Muscle of leg (tissue), 11 donors: ENCODE measurements around the gene DDX1. TPM values are rescaled to one million over a fixed set of nuclear protein-coding genes. Genes with fewer than 3 reads are reported as not detected.

Experiments used
- DNase-seq: peaks from one replicate; pipeline ENCODE4 v3.0.0; 2013
- H3K27ac ChIP-seq: one replicate; pipeline ENCODE4 v1.5.1; 2013; ENCODE audit warnings: mild to moderate bottlenecking, low read length, control low read depth
- H3K27me3 ChIP-seq: one replicate; pipeline ENCODE4 v1.6.1; 2013; ENCODE audit warnings: low read length; ENCODE audit not compliant: control insufficient read depth, insufficient read depth
- H3K36me3 ChIP-seq: one replicate; pipeline ENCODE4 v1.6.1; 2013; ENCODE audit warnings: low read length; ENCODE audit not compliant: control insufficient read depth, insufficient read depth
- H3K4me1 ChIP-seq: one replicate; pipeline ENCODE4 v1.6.1; 2013; ENCODE audit warnings: low read length; ENCODE audit not compliant: control insufficient read depth, insufficient read depth
- H3K4me3 ChIP-seq: one replicate; pipeline ENCODE4 v1.5.1; 2013; ENCODE audit warnings: low read length, control low read depth
- H3K9me3 ChIP-seq: replicated peaks from 2 replicates; pipeline ENCODE4 v1.6.1; 2013; ENCODE audit warnings: low read depth, low read length; ENCODE audit not compliant: control insufficient read depth
- WGBS: methylation state at CpG from one replicate; pipeline ENCODE4 v1.1.5; 2013; ENCODE audit warnings: missing lambda C conversion rate; ENCODE audit not compliant: insufficient coverage; 5-methylcytosine and 5-hydroxymethylcytosine counted together
- polyA plus RNA-seq, 8 donors: library from polyadenylated mRNA; unstranded; fragments of 120-200 nt; gene quantifications; one replicate each; pipeline versions ENCODE4 v1.2.1 to v1.2.3, GENCODE V29; 2013; ENCODE audit warnings: inconsistent platforms in 1 of 8, low replicate concordance in 1 of 8; ENCODE audit not compliant: insufficient read length in 8 of 8, insufficient read depth in 1 of 8
- total RNA-seq: library from RNA; stranded (reverse); fragments of 120-200 nt; gene quantifications from one replicate; pipeline ENCODE4 v1.2.4, GENCODE V29; 2013

DDX1 gene
- total and polyA plus RNA-seq, 9 donors: 72.3 to 101 (median 94.5) TPM

DNA sequence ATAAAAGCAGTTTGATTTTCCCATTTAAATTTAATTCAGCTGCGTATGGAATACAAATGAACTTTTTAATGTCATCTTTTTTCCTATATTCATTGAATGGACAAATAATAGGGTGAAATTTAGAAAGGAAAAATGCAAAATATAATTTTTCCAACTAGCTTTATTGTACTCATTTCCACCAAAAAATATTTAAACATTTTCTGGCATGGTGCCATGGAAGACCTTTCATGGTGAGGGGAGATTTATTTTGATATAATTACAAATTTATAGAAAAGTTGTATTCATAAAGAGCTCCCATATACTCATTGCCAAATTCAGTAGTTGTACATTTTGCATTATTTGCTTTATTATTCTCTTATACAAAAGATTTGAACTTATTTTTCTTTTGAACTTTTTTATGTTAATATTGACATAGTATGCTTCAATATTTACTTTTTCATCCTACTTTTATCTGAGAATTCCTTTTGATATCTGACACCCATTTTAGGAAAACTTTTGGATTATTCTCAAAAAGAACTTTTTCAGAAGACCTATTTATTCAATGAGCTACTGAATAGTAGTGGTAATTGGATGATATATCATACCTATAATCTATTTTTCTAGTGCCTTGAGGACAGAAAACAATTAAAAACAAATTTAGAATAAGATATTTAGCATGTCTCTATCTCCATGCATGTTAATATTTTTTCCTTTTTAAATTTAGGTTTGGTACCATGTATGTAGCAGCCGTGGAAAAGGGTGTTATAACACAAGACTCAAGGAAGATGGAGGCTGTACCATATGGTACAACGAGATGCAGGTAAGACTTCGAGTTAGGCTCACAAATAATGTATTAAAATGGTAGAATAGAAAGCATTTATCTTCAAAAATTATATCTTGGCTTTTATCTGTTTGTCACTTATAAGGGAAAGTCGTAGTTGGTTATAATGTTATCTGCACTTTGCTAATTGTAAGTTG lies 37.5 kb downstream of the DDX1 start:
- WGBS: no CpG with 5 or more reads among the region's 5 CpGs
- no peak overlapping the region for H3K27ac ChIP-seq
- no peaks in the 10 kb centered on the region for H3K9me3 ChIP-seq
- H3K27me3 ChIP-seq: no peaks in the 10 kb centered on the region
- no peak for DNase-seq
- no peak overlapping the region for H3K4me3 ChIP-seq
- H3K4me1 ChIP-seq: peaks cover 3% of the 10 kb centered on the region
- H3K36me3 ChIP-seq: peaks cover 37% of the 10 kb centered on the region

DNA sequence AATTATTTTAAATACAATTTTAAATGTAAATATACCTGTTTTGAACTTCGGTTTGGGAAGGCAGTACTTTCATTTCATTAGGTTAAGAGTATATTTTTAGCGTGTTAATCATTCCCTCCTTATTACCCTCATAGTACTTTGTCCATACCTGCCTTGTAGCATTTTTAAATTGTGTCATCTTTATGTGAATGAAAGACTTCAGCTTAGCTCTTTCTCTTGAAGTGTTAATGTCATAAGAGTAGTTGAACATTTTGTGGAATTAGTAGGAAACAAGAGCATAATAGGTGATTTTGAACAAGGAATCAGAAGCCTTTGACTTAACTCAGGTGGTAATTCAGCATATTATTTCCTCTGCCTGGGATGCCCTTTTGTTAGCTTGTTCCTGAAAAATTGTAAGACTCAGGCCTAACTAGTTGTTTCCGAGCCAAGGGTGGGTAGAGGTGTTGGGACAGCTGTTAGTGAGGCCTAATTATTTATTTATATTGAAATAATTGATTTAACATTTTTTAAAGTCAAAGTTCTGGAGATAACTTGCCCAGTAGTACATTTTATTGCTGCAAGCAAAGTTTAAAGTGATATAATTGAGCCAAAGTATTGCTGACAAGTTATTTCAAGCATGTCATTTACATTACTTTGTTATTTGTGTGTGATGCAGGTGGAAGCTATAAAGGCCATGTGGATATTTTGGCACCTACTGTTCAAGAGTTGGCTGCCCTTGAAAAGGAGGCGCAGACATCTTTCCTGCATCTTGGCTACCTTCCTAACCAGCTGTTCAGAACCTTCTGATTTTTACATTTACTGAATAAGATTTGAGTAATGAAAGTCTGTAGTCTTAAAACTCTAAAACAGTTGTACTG lies 38.7 kb downstream of the DDX1 start:
- no CpG with 5 or more reads among the region's 4 CpGs for WGBS
- peak; percentile 97 for DNase-seq
- Histone ChIP-seq H3K27ac (no peak overlapping the region), H3K4me1 (peaks cover 3% of the 10 kb centered on the region), H3K9me3 (no peaks in the 10 kb centered on the region), H3K27me3 (no peaks in the 10 kb centered on the region), H3K4me3 (no peak overlapping the region), H3K36me3 (peaks cover 37% of the 10 kb centered on the region)

DNA sequence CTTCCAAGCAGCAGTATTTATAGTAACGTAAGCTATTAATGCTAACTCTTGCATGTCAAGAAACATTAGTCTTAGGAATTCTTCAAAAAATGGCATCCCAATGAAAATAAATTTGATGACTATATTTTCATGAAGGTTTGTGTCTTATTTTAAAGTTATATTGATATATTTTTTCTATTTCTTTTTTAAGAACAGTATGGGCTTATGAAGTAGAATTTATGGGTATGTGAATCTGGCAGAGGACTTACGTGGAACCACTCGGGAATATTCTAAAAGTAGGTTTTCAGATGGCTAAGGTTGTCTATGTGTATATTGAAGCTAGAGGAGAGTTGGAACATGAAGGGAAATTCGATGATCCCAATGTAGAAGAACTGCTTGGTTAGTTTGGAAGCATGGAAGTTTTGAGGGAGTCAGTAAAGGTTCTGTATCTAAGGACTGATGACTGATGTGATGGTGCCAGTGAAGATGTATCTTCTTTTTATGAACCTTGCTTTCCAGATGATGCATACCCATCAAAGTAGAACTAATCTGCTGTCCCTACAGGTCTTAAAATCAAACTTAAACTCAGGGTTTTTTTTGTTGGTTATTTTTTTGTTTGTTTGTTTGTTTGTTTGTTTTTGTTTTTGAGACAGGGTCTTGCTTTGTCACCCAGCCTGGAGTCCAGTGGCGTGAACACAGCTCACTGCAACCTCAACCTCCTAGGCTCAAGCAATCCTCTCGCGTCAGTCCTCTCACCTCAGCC lies 39.5 kb downstream of the DDX1 start:
- WGBS: 27% methylated on average over 2 of the region's 7 CpGs
- no peak for DNase-seq
- Histone ChIP-seq H3K27ac (no peak overlapping the region), H3K27me3 (no peaks in the 10 kb centered on the region), H3K9me3 (no peaks in the 10 kb centered on the region), H3K4me3 (no peak overlapping the region), H3K4me1 (peaks cover 3% of the 10 kb centered on the region), H3K36me3 (peaks cover 43% of the 10 kb centered on the region)

DNA sequence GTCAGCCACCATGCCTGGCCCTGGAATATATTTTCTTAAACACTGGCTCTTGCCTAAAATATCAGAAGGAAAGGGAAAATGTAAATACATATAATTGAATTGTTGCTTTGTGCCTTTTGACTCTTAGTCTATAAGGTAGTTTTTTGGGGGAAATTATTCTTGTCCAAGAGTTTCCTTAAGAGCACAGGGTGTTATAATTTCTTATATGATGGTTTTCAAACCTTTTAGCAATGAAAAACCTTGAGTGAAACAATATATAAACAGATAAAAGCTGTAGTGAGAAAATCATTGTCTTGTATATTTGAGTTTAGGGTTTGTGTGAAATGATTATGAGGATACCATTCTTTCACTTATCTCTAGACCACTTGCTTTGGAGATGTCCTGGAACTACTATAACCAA lies 40.2 kb downstream of the DDX1 start:
- Histone ChIP-seq H3K27ac (no peak overlapping the region), H3K4me3 (no peak overlapping the region), H3K36me3 (peaks cover 39% of the 10 kb centered on the region), H3K27me3 (no peaks in the 10 kb centered on the region), H3K9me3 (no peaks in the 10 kb centered on the region), H3K4me1 (peaks cover 3% of the 10 kb centered on the region)
- no peak for DNase-seq

DNA sequence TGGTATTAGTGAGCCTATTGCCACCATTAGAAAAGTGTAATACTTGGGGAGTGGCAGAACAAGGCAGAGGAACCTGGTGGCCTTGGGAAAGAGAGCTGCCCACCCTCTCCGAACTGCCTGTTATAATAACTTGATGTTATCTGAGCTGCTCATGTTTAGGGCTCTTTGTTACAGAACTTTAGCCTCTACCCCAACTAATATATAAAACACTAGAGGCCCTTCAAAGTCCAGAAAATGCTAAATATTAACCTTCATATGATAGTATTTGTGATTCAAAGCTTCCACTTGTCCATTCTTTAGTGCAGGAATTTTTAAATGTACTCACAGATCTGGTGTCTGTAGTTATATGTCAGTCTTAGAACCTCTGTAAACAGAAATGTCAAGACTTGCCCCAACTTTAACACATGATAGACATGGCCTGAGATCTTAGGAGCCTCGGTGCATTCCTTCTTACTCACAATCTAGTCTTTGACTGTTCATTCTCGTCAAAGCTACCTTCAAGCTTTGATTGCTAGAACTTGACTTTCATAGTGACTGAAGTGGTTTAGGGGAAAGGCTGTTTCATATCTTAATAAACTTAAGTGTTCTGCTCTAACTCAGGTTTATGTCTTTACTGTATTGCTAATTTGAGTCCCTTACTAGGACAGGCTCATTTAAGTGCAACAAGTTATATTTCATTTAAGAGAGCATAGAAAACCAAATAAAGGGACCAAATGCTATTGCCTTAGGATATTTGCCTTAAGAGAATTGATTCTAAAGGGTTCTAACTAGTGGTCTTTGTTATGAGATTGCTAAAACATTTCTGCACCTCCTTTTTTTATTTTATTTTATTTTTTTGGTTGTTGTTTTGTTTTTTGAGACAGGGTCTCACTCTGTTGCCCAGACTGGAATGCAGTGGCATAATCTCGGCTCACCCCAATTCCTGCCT lies 41.6 kb downstream of the DDX1 start:
- no peak overlapping the region for H3K27ac ChIP-seq
- H3K4me3 ChIP-seq: no peak overlapping the region
- H3K9me3 ChIP-seq: no peaks in the 10 kb centered on the region
- peaks cover 36% of the 10 kb centered on the region for H3K36me3 ChIP-seq
- DNase-seq: no peak
- H3K4me1 ChIP-seq: peaks cover 6% of the 10 kb centered on the region
- WGBS: no CpG with 5 or more reads among the region's 4 CpGs
- H3K27me3 ChIP-seq: no peaks in the 10 kb centered on the region

DNA sequence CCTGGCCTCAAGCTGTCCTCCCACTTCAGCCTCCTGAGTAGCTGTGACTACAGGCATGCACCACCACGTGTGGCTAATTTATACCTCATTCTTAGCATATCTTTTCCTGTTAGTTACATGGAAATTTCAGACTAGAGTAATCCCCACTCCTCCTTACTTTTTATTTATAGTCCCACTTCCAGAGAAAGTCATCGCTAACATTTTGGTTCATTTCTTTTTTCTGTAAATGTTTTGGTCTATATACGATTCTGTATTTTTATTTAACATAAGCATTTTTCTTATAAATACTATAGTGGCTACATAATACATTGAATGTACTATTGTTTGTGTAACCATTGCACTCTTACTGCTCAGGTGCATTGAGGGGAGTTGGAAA lies 42.3 kb downstream of the DDX1 start:
- H3K36me3 ChIP-seq: peaks cover 33% of the 10 kb centered on the region
- no peak for DNase-seq
- H3K9me3 ChIP-seq: no peaks in the 10 kb centered on the region
- no peak overlapping the region for H3K27ac ChIP-seq
- peaks cover 6% of the 10 kb centered on the region for H3K4me1 ChIP-seq
- H3K27me3 ChIP-seq: no peaks in the 10 kb centered on the region
- no peak overlapping the region for H3K4me3 ChIP-seq
- no CpG with 5 or more reads among the region's 3 CpGs for WGBS

DNA sequence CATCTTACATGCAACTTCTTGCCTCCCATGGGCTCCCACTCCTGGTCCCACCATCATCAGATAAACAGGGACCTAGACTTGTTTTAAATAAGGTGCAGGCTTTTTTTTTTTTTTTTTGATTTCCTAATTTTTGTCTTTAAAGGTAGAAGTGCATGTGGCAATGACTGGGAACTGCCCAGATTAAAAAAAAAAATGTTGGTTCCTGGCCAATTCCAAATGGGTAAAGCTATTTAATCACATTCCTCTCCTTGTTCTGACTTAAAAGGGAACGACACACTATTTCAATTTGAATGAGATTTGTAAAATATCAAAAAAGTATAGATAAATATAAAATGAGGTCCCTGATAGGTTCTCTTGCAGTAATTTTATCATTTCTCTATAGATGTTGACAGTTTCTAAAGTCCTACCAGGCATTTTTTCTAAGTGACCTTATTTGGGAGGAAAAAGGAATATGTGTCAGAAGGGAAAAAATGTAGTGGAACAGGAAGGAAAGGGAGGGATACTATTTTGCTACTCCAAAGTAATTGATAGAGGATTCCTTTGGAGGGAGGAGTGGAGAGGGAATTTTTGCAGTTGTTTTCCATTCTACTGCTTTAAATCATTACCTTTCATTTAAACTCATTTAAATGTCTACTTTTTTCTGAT lies 43.3 kb downstream of the DDX1 start:
- Histone ChIP-seq H3K36me3 (peaks cover 33% of the 10 kb centered on the region), H3K4me3 (no peak overlapping the region), H3K4me1 (peaks cover 6% of the 10 kb centered on the region), H3K27me3 (no peaks in the 10 kb centered on the region), H3K27ac (no peak overlapping the region), H3K9me3 (no peaks in the 10 kb centered on the region)
- no peak for DNase-seq
- no CpG with 5 or more reads among the region's 1 CpG for WGBS

DNA sequence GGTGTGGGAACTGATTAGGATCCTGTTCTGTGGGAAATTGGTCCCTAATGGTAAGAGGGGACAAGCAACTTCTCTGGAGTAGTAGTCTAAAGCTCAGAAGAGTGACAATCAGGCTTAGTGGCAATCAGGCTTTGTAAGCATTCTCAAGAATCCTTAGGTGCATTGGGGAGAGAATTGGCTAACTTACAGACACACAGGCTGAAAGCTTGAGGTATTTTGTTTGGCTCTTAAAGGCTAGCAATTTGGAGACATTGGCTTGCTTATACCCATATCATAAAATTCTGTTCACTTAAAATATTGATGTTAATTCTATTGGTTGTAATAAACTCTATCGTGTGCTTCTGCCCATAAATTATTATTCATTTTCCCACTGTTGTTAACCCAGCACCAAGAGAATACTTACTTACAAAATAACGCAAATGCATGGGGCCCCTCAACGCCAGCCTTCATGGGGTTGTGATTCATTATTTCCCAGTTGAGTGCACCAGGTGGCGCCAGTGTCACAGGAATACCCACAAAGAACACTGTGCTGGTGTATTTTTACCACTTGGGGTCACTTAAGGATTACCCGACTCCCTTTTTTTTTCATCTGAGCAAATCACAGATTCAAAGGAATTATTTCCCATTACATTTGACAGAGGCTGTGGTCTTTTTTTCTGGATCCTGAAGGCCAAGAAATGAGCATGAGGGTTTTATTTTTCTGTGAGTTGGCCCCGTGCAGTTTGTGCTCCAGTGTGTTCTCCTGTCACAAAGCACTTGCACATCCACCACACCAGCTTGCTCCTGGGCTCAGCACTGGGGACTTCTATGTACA lies 45.5 kb downstream of the DDX1 start:
- H3K27me3 ChIP-seq: no peaks in the 10 kb centered on the region
- no peak overlapping the region for H3K4me3 ChIP-seq
- H3K4me1 ChIP-seq: peaks cover 8% of the 10 kb centered on the region
- peaks cover 2% of the 10 kb centered on the region for H3K9me3 ChIP-seq
- 4% methylated on average over 4 of the region's 6 CpGs for WGBS
- peak; percentile 82 for DNase-seq
- H3K36me3 ChIP-seq: peaks cover 29% of the 10 kb centered on the region
- H3K27ac ChIP-seq: no peak overlapping the region
